ENCODE results near the gene KTN1.

The KTN1 gene

GRCh38 chr14:55712491-55712890 lies 132.5 kb downstream of the KTN1 start:
- TF ChIP-seq ELF4 (IDR thresholded peaks at IDR 0.05) (no peak), L3MBTL2 (conservative IDR thresholded peaks at IDR 0.05) (no peak), ARNT (IDR thresholded peaks at IDR 0.05) (no peak), ZNF384 (IDR thresholded peaks at IDR 0.05) (no peak), FOXA1 (IDR thresholded peaks at IDR 0.05) (no peak), SUZ12 (IDR thresholded peaks at IDR 0.05) (no peak), BHLHE40 (IDR thresholded peaks at IDR 0.05; ENCODE audit: borderline replicate concordance) (no peak), FOXK2 (IDR thresholded peaks at IDR 0.05) (no peak), CTBP1 (IDR thresholded peaks at IDR 0.05; ENCODE audit: borderline replicate concordance) (no peak), PKNOX1 (IDR thresholded peaks at IDR 0.05) (no peak), HDGF (IDR thresholded peaks at IDR 0.05; ENCODE audit: borderline replicate concordance) (no peak), SP1 (IDR thresholded peaks at IDR 0.05) (no peak), LEF1 (IDR thresholded peaks at IDR 0.05; ENCODE audit: borderline replicate concordance) (no peak), TARDBP (IDR thresholded peaks at IDR 0.05) (no peak), FOXM1 (IDR thresholded peaks at IDR 0.05; ENCODE audit: borderline replicate concordance) (no peak), NFRKB (IDR thresholded peaks at IDR 0.05) (no peak)
- ChIA-PET CTCF (no interaction called here), POLR2A (no interaction called here)
- no peak for DNase-seq (ENCODE audit: extremely low spot score)

- CTCF ChIA-PET, result no interaction called here
- no peak for DNase-seq (ENCODE audit: extremely low spot score)
- TF ChIP-seq TARDBP (IDR thresholded peaks at IDR 0.05) (no peak), FOXA1 (IDR thresholded peaks at IDR 0.05) (no peak), SUZ12 (IDR thresholded peaks at IDR 0.05) (no peak), ELF4 (IDR thresholded peaks at IDR 0.05) (no peak), SP1 (IDR thresholded peaks at IDR 0.05) (no peak), ARNT (IDR thresholded peaks at IDR 0.05) (no peak), ZNF384 (IDR thresholded peaks at IDR 0.05) (no peak), BHLHE40 (IDR thresholded peaks at IDR 0.05; ENCODE audit: borderline replicate concordance) (no peak), FOXK2 (IDR thresholded peaks at IDR 0.05) (no peak), FOXM1 (IDR thresholded peaks at IDR 0.05; ENCODE audit: borderline replicate concordance) (no peak), PKNOX1 (IDR thresholded peaks at IDR 0.05) (no peak), HDGF (IDR thresholded peaks at IDR 0.05; ENCODE audit: borderline replicate concordance) (no peak), LEF1 (IDR thresholded peaks at IDR 0.05; ENCODE audit: borderline replicate concordance) (no peak), L3MBTL2 (conservative IDR thresholded peaks at IDR 0.05) (no peak), NFRKB (IDR thresholded peaks at IDR 0.05) (no peak), CTBP1 (IDR thresholded peaks at IDR 0.05; ENCODE audit: borderline replicate concordance) (no peak)
- POLR2A ChIA-PET, result no interaction called here
Observed at GRCh38 chr14:55713486-55713885, 133.5 kb downstream of the KTN1 start.

- DNase-seq (ENCODE audit: extremely low spot score), result no peak
- ChIA-PET CTCF (interaction anchor here (1.2 to 1.8 kb wide), 2 partner anchors 16 to 759 kb away, joined by 3 to 4 read pairs; no protein-coding TSS in a partner anchor), POLR2A (no interaction called here)
- TF ChIP-seq TARDBP (IDR thresholded peaks at IDR 0.05), result no peak
- no peak for TF ChIP-seq FOXK2 (IDR thresholded peaks at IDR 0.05)
- no peak for TF ChIP-seq FOXA1 (IDR thresholded peaks at IDR 0.05)
- no peak for TF ChIP-seq ELF4 (IDR thresholded peaks at IDR 0.05)
- TF ChIP-seq ARNT (IDR thresholded peaks at IDR 0.05), result no peak
- TF ChIP-seq BHLHE40 (IDR thresholded peaks at IDR 0.05; ENCODE audit: borderline replicate concordance), result no peak
- no peak for TF ChIP-seq CTBP1 (IDR thresholded peaks at IDR 0.05; ENCODE audit: borderline replicate concordance)
- no peak for TF ChIP-seq LEF1 (IDR thresholded peaks at IDR 0.05; ENCODE audit: borderline replicate concordance)
- no peak for TF ChIP-seq FOXM1 (IDR thresholded peaks at IDR 0.05; ENCODE audit: borderline replicate concordance)
- TF ChIP-seq NFRKB (IDR thresholded peaks at IDR 0.05), result no peak
- no peak for TF ChIP-seq PKNOX1 (IDR thresholded peaks at IDR 0.05)
- no peak for TF ChIP-seq L3MBTL2 (conservative IDR thresholded peaks at IDR 0.05)
- TF ChIP-seq ZNF384 (IDR thresholded peaks at IDR 0.05), result no peak
Observed at GRCh38 chr14:55715889-55716288, 135.9 kb downstream of the KTN1 start.

GRCh38 chr14:55717621-55718020 lies 137.6 kb downstream of the KTN1 start:
- TF ChIP-seq NFRKB (IDR thresholded peaks at IDR 0.05) (no peak), ZNF384 (IDR thresholded peaks at IDR 0.05) (no peak), ARNT (IDR thresholded peaks at IDR 0.05) (no peak), PKNOX1 (IDR thresholded peaks at IDR 0.05) (no peak), FOXM1 (IDR thresholded peaks at IDR 0.05; ENCODE audit: borderline replicate concordance) (no peak), L3MBTL2 (conservative IDR thresholded peaks at IDR 0.05) (no peak), FOXA1 (IDR thresholded peaks at IDR 0.05) (no peak), BHLHE40 (IDR thresholded peaks at IDR 0.05; ENCODE audit: borderline replicate concordance) (no peak), LEF1 (IDR thresholded peaks at IDR 0.05; ENCODE audit: borderline replicate concordance) (no peak), CTBP1 (IDR thresholded peaks at IDR 0.05; ENCODE audit: borderline replicate concordance) (no peak), SP1 (IDR thresholded peaks at IDR 0.05) (no peak), ELF4 (IDR thresholded peaks at IDR 0.05) (no peak), FOXK2 (IDR thresholded peaks at IDR 0.05) (no peak), SUZ12 (IDR thresholded peaks at IDR 0.05) (no peak), HDGF (IDR thresholded peaks at IDR 0.05; ENCODE audit: borderline replicate concordance) (no peak), TARDBP (IDR thresholded peaks at IDR 0.05) (no peak)
- ChIA-PET CTCF (interaction anchor here (0.8 to 1.8 kb wide), 2 partner anchors 14 to 289 kb away, joined by 3 to 4 read pairs; no protein-coding TSS in a partner anchor), POLR2A (no interaction called here)

GRCh38 chr14:55718551-55718950 lies 138.5 kb downstream of the KTN1 start:
- CTCF ChIA-PET, result no interaction called here
- TF ChIP-seq CTBP1 (IDR thresholded peaks at IDR 0.05; ENCODE audit: borderline replicate concordance), result no peak
- no peak for TF ChIP-seq ZNF384 (IDR thresholded peaks at IDR 0.05)
- no peak for TF ChIP-seq SUZ12 (IDR thresholded peaks at IDR 0.05)
- no peak for TF ChIP-seq PKNOX1 (IDR thresholded peaks at IDR 0.05)
- no peak for TF ChIP-seq ARNT (IDR thresholded peaks at IDR 0.05)
- no peak for TF ChIP-seq FOXA1 (IDR thresholded peaks at IDR 0.05)
- no peak for DNase-seq (ENCODE audit: extremely low spot score)
- POLR2A ChIA-PET, result no interaction called here

More at GRCh38 chr14:55717621-55718020, 137.6 kb downstream of the KTN1 start:
- DNase-seq (ENCODE audit: extremely low spot score), result no peak

All from HEK293T (cell line).